Spleen (tissue), 11 donors: Measurements from ENCODE around the gene GNB1. TPM values are rescaled to one million over a fixed set of nuclear protein-coding genes. Genes with fewer than 3 reads are reported as not detected.

ENCODE experiments used
- DNase-seq: peaks from one replicate; pipeline ENCODE4 v3.0.0-alpha.2; 2020
- H3K27ac ChIP-seq, 8 donors: fragments of 200-600 bp; sonication (generic) in 7 of 8; 1 replicate in 4 of 8; 2 replicates in 4 of 8; pipeline versions ENCODE4 v1.5.0 to v1.8.0; 2016 to 2021; ENCODE audit warnings: inconsistent platforms in 4 of 8, mild to moderate bottlenecking in 4 of 8, moderate library complexity in 1 of 8
- H3K27me3 ChIP-seq, 7 donors: fragments of 200-600 bp; sonication (generic) in 6 of 7; replicated peaks in 1 of 7; 1 replicate in 4 of 7; 2 replicates in 3 of 7; pipeline versions ENCODE4 v1.5.0 to v1.8.0; 2016 to 2021; ENCODE audit warnings: inconsistent platforms in 3 of 7, mild to moderate bottlenecking in 1 of 7
- H3K36me3 ChIP-seq, 6 donors: fragments of 200-600 bp; sonication (generic) in 5 of 6; 1 replicate in 4 of 6; 2 replicates in 2 of 6; pipeline versions ENCODE4 v1.5.0 to v1.8.0; 2016 to 2021; ENCODE audit warnings: inconsistent platforms in 2 of 6
- H3K4me1 ChIP-seq, 6 donors: fragments of 200-600 bp; sonication (generic) in 5 of 6; 1 replicate in 3 of 6; 2 replicates in 3 of 6; pipeline versions ENCODE4 v1.5.0 to v1.8.0; 2016 to 2021; ENCODE audit warnings: inconsistent platforms in 3 of 6
- H3K4me3 ChIP-seq, 8 donors: fragments of 200-600 bp; sonication (generic) in 7 of 8; 1 replicate in 4 of 8; 2 replicates in 4 of 8; pipeline versions ENCODE4 v1.5.0 to v1.8.0; 2016 to 2021; ENCODE audit warnings: inconsistent platforms in 4 of 8, mild to moderate bottlenecking in 4 of 8, moderate library complexity in 2 of 8
- H3K9me3 ChIP-seq, 8 donors: fragments of 200-600 bp; sonication (generic) in 7 of 8; 1 replicate in 4 of 8; 2 replicates in 4 of 8; pipeline versions ENCODE4 v1.5.0 to v1.8.0; 2016 to 2021; ENCODE audit warnings: inconsistent platforms in 4 of 8
- POLR2A ChIP-seq, 3 donors: fragments of 450-650 bp; IDR thresholded peaks; one replicate each; pipeline ENCODE4 v1.5.1; 2017; ENCODE audit warnings: antibody characterized with exemption in 3 of 3, mild to moderate bottlenecking in 1 of 3
- POLR2AphosphoS5 ChIP-seq, 3 donors: sonication (generic); formaldehyde crosslinking; IDR thresholded peaks; one replicate each; pipeline ENCODE4 v1.5.1; 2017; ENCODE audit warnings: antibody characterized with exemption in 3 of 3
- WGBS, 5 donors: extraction: QIAGEN DNeasy Blood & Tissue Kit in 3 of 5; methylation state at CpG; one replicate each; pipeline versions ENCODE4 v1.1.5 to v1.1.7; 2013 to 2018; 5-methylcytosine and 5-hydroxymethylcytosine counted together
- intact Hi-C: fragments of 100-400 bp; cut with DNase I; formaldehyde crosslinking; loops from one replicate; pipeline ENCODE4 v1.15.0; 2023; ENCODE audit warnings: low total_unique reads
- polyA plus RNA-seq, 3 donors: library from polyadenylated mRNA; stranded (reverse); fragments of 200-250 nt; gene quantifications; one replicate each; pipeline ENCODE4 v1.2.1, GENCODE V29; 2013
- total RNA-seq, 7 donors: library from RNA; depleted of rRNA in 3 of 7; stranded (reverse); fragments of >200 nt in 3 of 7; fragmentation: NEBNext Ultra II Directional in 4 of 7; extraction: Animal tissue kit (Norgen Biotek cat#: 25700) in 4 of 7; gene quantifications; one replicate each; pipeline versions ENCODE4 v1.1.0 to v1.2.1, GENCODE V29; 2016 to 2021
- TF ChIP-seq, protein P1 (sequence below), 11 experiments: fragments of 200-600 bp in 7 of 11; fragments of 450-650 bp in 4 of 11; sonication (generic) in 4 of 11; IDR thresholded peaks in 8 of 11; conservative IDR thresholded peaks in 3 of 11; 1 replicate in 7 of 11; 2 replicates in 4 of 11; pipeline versions ENCODE4 v1.4.0 to v1.8.0; 2016 to 2021; ENCODE audit warnings: antibody characterized with exemption in 11 of 11, inconsistent platforms in 4 of 11, mild to moderate bottlenecking in 1 of 11
- donor health status: healthy with polysubstance abuse.
- donor health status: DM: no; HTN: no; CAD: no; lungs with moderate emphysema.
- donor health status: DM: no; HTN: no; CAD: no.
- donor health status: Bipolar disorder and iron deficiency.
- donor health status: healthy.
- donor health status: DM: no; HTN: no; CAD: no.
- donor health status: DM: yes; HTN: yes; CAD: no.

The GNB1 gene
- total and polyA plus RNA-seq, 10 donors, result 76.0 to 304 (median 214) TPM

DNA sequence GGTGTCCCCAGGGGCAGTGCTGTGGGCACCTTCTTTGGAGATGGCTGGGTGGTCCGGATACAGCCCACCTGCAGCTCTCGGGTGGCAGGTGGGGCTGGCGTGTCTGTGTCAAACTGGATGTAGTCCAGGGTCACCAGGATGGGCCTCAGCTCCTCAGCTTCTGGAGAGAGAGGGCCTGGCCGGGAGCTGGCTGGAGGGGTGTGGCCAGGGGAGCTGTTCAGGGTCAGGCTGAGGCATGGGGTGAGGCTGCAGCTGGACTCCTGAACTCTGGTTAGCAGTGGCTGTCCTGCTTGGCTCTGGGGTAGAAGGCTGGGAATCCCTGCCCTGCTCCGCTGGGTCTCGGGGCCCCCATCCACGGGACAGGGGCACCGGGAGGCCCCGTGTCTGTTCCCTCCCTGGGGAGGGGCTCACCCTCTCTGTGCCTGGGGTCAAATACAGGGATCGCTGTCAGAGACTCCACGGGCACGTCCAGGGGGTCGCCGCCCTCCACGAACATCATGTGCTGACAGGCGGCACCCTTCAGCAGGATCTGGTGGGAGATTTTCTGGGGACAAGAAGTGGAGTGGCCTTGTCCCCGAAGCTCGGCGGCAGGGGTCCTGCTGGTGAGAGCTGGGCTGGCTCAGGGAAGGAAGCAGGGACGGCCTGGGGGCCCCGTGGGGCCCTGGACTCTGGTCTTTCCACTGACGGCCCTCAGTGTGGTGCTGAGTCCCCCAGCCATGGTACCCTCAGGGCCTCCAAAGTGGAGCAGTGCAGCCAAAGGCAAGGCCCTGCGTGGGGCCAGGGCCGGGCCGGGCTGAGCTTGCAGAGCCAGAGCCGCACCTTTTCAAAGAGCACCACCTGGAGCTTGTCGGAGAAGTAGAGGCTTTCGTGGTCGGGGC is 32.3 kb upstream of the GNB1 start:
- Histone ChIP-seq H3K27ac (no peak overlapping the region), H3K4me1 (peaks cover 6 to 63% (median 33%) of the 10 kb centered on the region in 6 donors), H3K36me3 (no peaks in the 10 kb centered on the region), H3K4me3 (no peak overlapping the region), H3K9me3 (no peaks in the 10 kb centered on the region), H3K27me3 (peaks cover 0 to 10% (median 0%) of the 10 kb centered on the region in 7 donors)
- intact Hi-C loops, result no loop called here
- TF ChIP-seq POLR2A (IDR thresholded peaks at IDR 0.05) (no peak), POLR2AphosphoS5 (IDR thresholded peaks at IDR 0.05) (no peak)
- TF ChIP-seq, protein P1, sequence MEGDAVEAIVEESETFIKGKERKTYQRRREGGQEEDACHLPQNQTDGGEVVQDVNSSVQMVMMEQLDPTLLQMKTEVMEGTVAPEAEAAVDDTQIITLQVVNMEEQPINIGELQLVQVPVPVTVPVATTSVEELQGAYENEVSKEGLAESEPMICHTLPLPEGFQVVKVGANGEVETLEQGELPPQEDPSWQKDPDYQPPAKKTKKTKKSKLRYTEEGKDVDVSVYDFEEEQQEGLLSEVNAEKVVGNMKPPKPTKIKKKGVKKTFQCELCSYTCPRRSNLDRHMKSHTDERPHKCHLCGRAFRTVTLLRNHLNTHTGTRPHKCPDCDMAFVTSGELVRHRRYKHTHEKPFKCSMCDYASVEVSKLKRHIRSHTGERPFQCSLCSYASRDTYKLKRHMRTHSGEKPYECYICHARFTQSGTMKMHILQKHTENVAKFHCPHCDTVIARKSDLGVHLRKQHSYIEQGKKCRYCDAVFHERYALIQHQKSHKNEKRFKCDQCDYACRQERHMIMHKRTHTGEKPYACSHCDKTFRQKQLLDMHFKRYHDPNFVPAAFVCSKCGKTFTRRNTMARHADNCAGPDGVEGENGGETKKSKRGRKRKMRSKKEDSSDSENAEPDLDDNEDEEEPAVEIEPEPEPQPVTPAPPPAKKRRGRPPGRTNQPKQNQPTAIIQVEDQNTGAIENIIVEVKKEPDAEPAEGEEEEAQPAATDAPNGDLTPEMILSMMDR (IDR thresholded peaks at IDR 0.05 in 8 of 11, conservative IDR thresholded peaks at IDR 0.05 in 3 of 11), result no peak
- 57 to 79% (median 72%) methylated on average over 8 to 29 of the region's 29 CpGs for WGBS, 5 donors
- peak; percentile 78 for DNase-seq

DNA sequence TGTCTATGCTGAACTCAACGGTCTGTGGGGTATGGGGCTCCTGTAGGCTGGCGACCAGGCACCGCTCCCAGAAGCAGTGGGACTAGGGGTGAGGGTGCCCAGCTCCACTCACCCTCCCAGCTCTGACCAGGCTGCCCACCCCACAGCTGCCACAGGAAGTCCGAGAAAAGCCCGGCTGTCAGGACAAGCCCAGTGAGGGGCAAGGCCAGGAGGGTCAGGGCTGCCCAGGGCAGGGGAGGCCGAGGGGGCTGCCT is 31.7 kb upstream of the GNB1 start:
- Histone ChIP-seq H3K4me3 (no peak overlapping the region), H3K36me3 (no peaks in the 10 kb centered on the region), H3K27ac (no peak overlapping the region), H3K4me1 (peaks cover 8 to 63% (median 36%) of the 10 kb centered on the region in 6 donors), H3K27me3 (peaks cover 0 to 15% (median 0%) of the 10 kb centered on the region in 7 donors), H3K9me3 (no peaks in the 10 kb centered on the region)
- TF ChIP-seq POLR2AphosphoS5 (IDR thresholded peaks at IDR 0.05) (no peak), POLR2A (IDR thresholded peaks at IDR 0.05) (no peak)
- TF ChIP-seq, protein P1 (IDR thresholded peaks at IDR 0.05 in 8 of 11, conservative IDR thresholded peaks at IDR 0.05 in 3 of 11), result no peak
- intact Hi-C loops, result no loop called here
- DNase-seq, result peak; percentile 77
- 33 to 81% (median 78%) methylated on average over 1 to 6 of the region's 6 CpGs for WGBS, 5 donors

DNA sequence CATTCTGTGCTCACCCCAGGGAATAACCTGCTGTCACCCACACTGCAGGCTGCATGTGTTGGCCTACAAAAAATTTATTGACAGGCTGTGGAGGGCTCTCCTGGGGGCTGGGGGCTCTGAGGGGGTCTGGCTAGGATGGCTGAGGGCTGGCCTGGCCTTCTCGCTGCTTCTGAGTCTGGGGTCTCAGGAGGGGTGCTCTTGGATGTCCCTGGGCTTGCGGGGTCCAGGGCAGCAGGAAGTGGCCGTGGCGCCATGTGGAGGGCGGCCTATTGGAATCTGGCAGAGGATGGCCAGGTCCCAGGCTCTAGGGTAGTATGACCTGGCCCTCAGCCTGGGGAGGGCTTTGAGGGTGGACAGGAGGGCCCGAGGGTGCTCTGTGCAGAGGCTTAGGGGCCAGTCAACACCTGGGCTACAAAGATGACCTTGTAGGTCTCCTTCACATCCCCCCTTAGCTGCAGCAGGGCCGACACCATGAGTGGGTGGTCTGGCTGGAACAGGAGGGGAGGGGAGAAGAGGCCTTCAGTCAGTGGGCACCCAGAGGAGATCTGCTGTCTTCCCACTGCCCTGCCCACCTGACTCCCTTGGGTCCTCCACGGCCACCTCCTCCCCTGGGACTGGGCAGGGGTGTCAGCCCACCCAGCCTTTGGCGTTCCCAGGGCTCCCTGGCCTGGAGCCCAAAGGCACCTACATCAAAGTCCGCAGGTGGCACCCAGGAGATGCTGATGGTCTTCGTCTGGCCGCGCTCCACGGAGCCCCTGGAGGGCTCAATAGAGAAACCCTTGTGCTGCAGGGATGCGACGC is 31.2 kb upstream of the GNB1 start:
- Histone ChIP-seq H3K9me3 (no peaks in the 10 kb centered on the region), H3K4me3 (no peak overlapping the region), H3K27me3 (peaks cover 0 to 13% (median 0%) of the 10 kb centered on the region in 7 donors), H3K4me1 (peaks cover 8 to 62% (median 35%) of the 10 kb centered on the region in 6 donors), H3K36me3 (no peaks in the 10 kb centered on the region), H3K27ac (peak overlapping the region in 1 of 8 donors; percentile 73)
- TF ChIP-seq POLR2A (IDR thresholded peaks at IDR 0.05) (no peak), POLR2AphosphoS5 (IDR thresholded peaks at IDR 0.05) (no peak)
- TF ChIP-seq, protein P1 (IDR thresholded peaks at IDR 0.05 in 8 of 11, conservative IDR thresholded peaks at IDR 0.05 in 3 of 11), result no peak
- 72 to 93% (median 91%) methylated on average over 8 to 16 of the region's 16 CpGs for WGBS, 5 donors
- intact Hi-C loops, result no loop called here
- peak; percentile 73 for DNase-seq

DNA sequence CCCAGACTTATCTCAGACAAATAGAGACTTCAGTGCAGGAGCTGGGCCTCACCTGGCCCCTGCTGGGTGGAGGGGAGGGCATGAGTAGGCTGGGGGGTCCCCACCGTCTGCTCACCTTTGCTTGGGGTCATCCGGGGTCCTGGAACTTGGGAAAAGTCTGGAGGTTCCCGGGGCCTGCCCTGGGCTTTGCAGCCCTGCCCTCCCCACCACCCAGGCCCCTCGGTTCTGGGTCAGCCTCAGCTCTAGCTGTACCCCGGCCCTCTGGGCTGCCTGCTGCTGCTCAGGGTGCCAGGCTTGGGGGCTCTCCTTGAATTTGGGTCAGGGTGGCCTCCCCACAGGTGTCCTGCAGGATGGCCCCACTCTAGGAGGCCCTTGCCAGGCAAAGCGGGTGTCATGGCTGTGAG is 30.6 kb upstream of the GNB1 start:
- Histone ChIP-seq H3K36me3 (no peaks in the 10 kb centered on the region), H3K4me1 (peaks cover 8 to 62% (median 35%) of the 10 kb centered on the region in 6 donors), H3K9me3 (no peaks in the 10 kb centered on the region), H3K27ac (peak overlapping the region in 1 of 8 donors; percentile 73), H3K4me3 (no peak overlapping the region), H3K27me3 (peaks cover 0 to 9% (median 0%) of the 10 kb centered on the region in 7 donors)
- TF ChIP-seq, protein P1 (IDR thresholded peaks at IDR 0.05 in 8 of 11, conservative IDR thresholded peaks at IDR 0.05 in 3 of 11), result no peak
- TF ChIP-seq POLR2AphosphoS5 (IDR thresholded peaks at IDR 0.05) (no peak), POLR2A (IDR thresholded peaks at IDR 0.05) (no peak)
- intact Hi-C loops, result no loop called here
- DNase-seq, result peak; percentile 82
- 87 to 90% (median 88%) methylated on average over 6 of the region's 6 CpGs; no CpG with 5 or more reads in 1 of the 5 donors for WGBS, 5 donors
